Measurements from ENCODE around the gene CAMTA1.

CAMTA1 gene

GRCh38 chr1:6923955-6924881 lies 139.0 kb downstream of the CAMTA1 start:
- TF ChIP-seq CTCF (IDR thresholded peaks at IDR 0.05; ENCODE audit: borderline replicate concordance, insufficient read depth, low read depth, low read length): no peak
- H3K4me3 ChIP-seq (ENCODE audit: low read depth, low read length): no peak overlapping the region

- TF ChIP-seq CTCF (IDR thresholded peaks at IDR 0.05; ENCODE audit: borderline replicate concordance, insufficient read depth, low read depth, low read length): no peak
- H3K4me3 ChIP-seq (ENCODE audit: low read depth, low read length): no peak overlapping the region
Observed at GRCh38 chr1:6924891-6925290, 139.6 kb downstream of the CAMTA1 start.

- no peak overlapping the region for H3K4me3 ChIP-seq (ENCODE audit: low read depth, low read length)
- no peak for TF ChIP-seq CTCF (IDR thresholded peaks at IDR 0.05; ENCODE audit: borderline replicate concordance, insufficient read depth, low read depth, low read length)
Observed at GRCh38 chr1:6927626-6928025, 142.4 kb downstream of the CAMTA1 start.

- H3K4me3 ChIP-seq (ENCODE audit: low read depth, low read length): no peak overlapping the region
- TF ChIP-seq CTCF (IDR thresholded peaks at IDR 0.05; ENCODE audit: borderline replicate concordance, insufficient read depth, low read depth, low read length): no peak
Observed at GRCh38 chr1:6928106-6928885, 143.0 kb downstream of the CAMTA1 start.

GRCh38 chr1:6930732-6931300 lies 145.6 kb downstream of the CAMTA1 start:
- no peak overlapping the region for H3K4me3 ChIP-seq (ENCODE audit: low read depth, low read length)
- TF ChIP-seq CTCF (IDR thresholded peaks at IDR 0.05; ENCODE audit: borderline replicate concordance, insufficient read depth, low read depth, low read length): no peak

- no peak overlapping the region for H3K4me3 ChIP-seq (ENCODE audit: low read depth, low read length)
Observed at GRCh38 chr1:6935361-6935883, 150.2 kb downstream of the CAMTA1 start.

More at GRCh38 chr1:6935361-6935883, 150.2 kb downstream of the CAMTA1 start:
- no peak for TF ChIP-seq CTCF (IDR thresholded peaks at IDR 0.05; ENCODE audit: borderline replicate concordance, insufficient read depth, low read depth, low read length)
